ENCODE data around the gene MRPL50.

The MRPL50 gene

GRCh38 chr9:101383361-101383760, 15.1 kb downstream of the MRPL50 start:
- no peaks in the 10 kb centered on the region for H4K20me1 ChIP-seq (ENCODE audit: insufficient read depth, low read length)
- H3K4me2 ChIP-seq (ENCODE audit: low read depth, low read length) = no peak overlapping the region

GRCh38 chr9:101381833-101382342, 16.5 kb downstream of the MRPL50 start:
- H3K79me2 ChIP-seq (ENCODE audit: low read length) = no peaks in the 10 kb centered on the region
- H3F3A ChIP-seq (ENCODE audit: insufficient read depth, low read length) = no peaks in the 10 kb centered on the region
- no peak overlapping the region for H3K4me2 ChIP-seq (ENCODE audit: low read depth, low read length)
- no peaks in the 10 kb centered on the region for H3K4me1 ChIP-seq (ENCODE audit: low read length)
- no peaks in the 10 kb centered on the region for H3K9me2 ChIP-seq (replicated peaks; ENCODE audit: insufficient read depth, low read length)
- H3K9ac ChIP-seq (ENCODE audit: low read length) = no peak overlapping the region
- H3K9me3 ChIP-seq (replicated peaks; ENCODE audit: insufficient read depth, low read length) = no peaks in the 10 kb centered on the region
- no peak for DNase-seq
- no peaks in the 10 kb centered on the region for H4K20me1 ChIP-seq (ENCODE audit: insufficient read depth, low read length)
- no peak for TF ChIP-seq EZH2phosphoT487 (IDR thresholded peaks at IDR 0.05; ENCODE audit: low read length)
- TF ChIP-seq EZH2 (optimal IDR thresholded peaks at IDR 0.05; ENCODE audit: low read depth, low read length) = no peak
- TF ChIP-seq CTCF (IDR thresholded peaks at IDR 0.05; ENCODE audit: low read length) = no peak
- no peak overlapping the region for H3K27ac ChIP-seq (ENCODE audit: low read length)
- H3K36me3 ChIP-seq (replicated peaks; ENCODE audit: insufficient read depth, low read length) = no peaks in the 10 kb centered on the region
- H3K4me3 ChIP-seq (ENCODE audit: low read length) = no peak overlapping the region
- H2AFZ ChIP-seq (ENCODE audit: low read length) = no peak overlapping the region
- no peaks in the 10 kb centered on the region for H3K27me3 ChIP-seq (replicated peaks; ENCODE audit: insufficient read depth, low read length)

More at GRCh38 chr9:101383361-101383760, 15.1 kb downstream of the MRPL50 start:
- Histone ChIP-seq H3K36me3 (replicated peaks; ENCODE audit: insufficient read depth, low read length) (no peaks in the 10 kb centered on the region), H3K79me2 (ENCODE audit: low read length) (no peaks in the 10 kb centered on the region), H3K27ac (ENCODE audit: low read length) (no peak overlapping the region), H3K9me2 (replicated peaks; ENCODE audit: insufficient read depth, low read length) (no peaks in the 10 kb centered on the region), H3K27me3 (replicated peaks; ENCODE audit: insufficient read depth, low read length) (no peaks in the 10 kb centered on the region), H2AFZ (ENCODE audit: low read length) (no peak overlapping the region), H3K4me1 (ENCODE audit: low read length) (0 out of 2 replicates have a peak, but pooled peaks cover 6% of the 10 kb centered on the region), H3K9ac (ENCODE audit: low read length) (no peak overlapping the region), H3K4me3 (ENCODE audit: low read length) (no peak overlapping the region), H3F3A (ENCODE audit: insufficient read depth, low read length) (no peaks in the 10 kb centered on the region), H3K9me3 (replicated peaks; ENCODE audit: insufficient read depth, low read length) (no peaks in the 10 kb centered on the region)
- no peak for DNase-seq
- TF ChIP-seq EZH2phosphoT487 (IDR thresholded peaks at IDR 0.05; ENCODE audit: low read length) (no peak), CTCF (IDR thresholded peaks at IDR 0.05; ENCODE audit: low read length) (no peak), EZH2 (optimal IDR thresholded peaks at IDR 0.05; ENCODE audit: low read depth, low read length) (no peak)

GRCh38 chr9:101381118-101381517, 17.3 kb downstream of the MRPL50 start:
- Histone ChIP-seq H3K4me2 (ENCODE audit: low read depth, low read length) (no peak overlapping the region), H3K9me2 (replicated peaks; ENCODE audit: insufficient read depth, low read length) (no peaks in the 10 kb centered on the region)
- TF ChIP-seq CTCF (IDR thresholded peaks at IDR 0.05; ENCODE audit: low read length) = no peak
- TF ChIP-seq EZH2 (optimal IDR thresholded peaks at IDR 0.05; ENCODE audit: low read depth, low read length) = no peak
- TF ChIP-seq EZH2phosphoT487 (IDR thresholded peaks at IDR 0.05; ENCODE audit: low read length) = no peak

More at GRCh38 chr9:101381118-101381517, 17.3 kb downstream of the MRPL50 start:
- H3F3A ChIP-seq (ENCODE audit: insufficient read depth, low read length) = no peaks in the 10 kb centered on the region
- H3K4me3 ChIP-seq (ENCODE audit: low read length) = no peak overlapping the region
- H3K79me2 ChIP-seq (ENCODE audit: low read length) = no peaks in the 10 kb centered on the region
- no peak for DNase-seq
- no peaks in the 10 kb centered on the region for H3K9me3 ChIP-seq (replicated peaks; ENCODE audit: insufficient read depth, low read length)
- H3K27ac ChIP-seq (ENCODE audit: low read length) = no peak overlapping the region
- no peaks in the 10 kb centered on the region for H3K4me1 ChIP-seq (ENCODE audit: low read length)
- H4K20me1 ChIP-seq (ENCODE audit: insufficient read depth, low read length) = no peaks in the 10 kb centered on the region
- no peak overlapping the region for H2AFZ ChIP-seq (ENCODE audit: low read length)
- no peak overlapping the region for H3K9ac ChIP-seq (ENCODE audit: low read length)
- no peaks in the 10 kb centered on the region for H3K27me3 ChIP-seq (replicated peaks; ENCODE audit: insufficient read depth, low read length)
- H3K36me3 ChIP-seq (replicated peaks; ENCODE audit: insufficient read depth, low read length) = no peaks in the 10 kb centered on the region
